ENCODE data around the gene BID. TPM values are rescaled to one million over a fixed set of nuclear protein-coding genes. Genes with fewer than 3 reads are reported as not detected.

Gene BID
- total RNA-seq, 1 experiment from 2014 or later = 58.2 TPM

DNA sequence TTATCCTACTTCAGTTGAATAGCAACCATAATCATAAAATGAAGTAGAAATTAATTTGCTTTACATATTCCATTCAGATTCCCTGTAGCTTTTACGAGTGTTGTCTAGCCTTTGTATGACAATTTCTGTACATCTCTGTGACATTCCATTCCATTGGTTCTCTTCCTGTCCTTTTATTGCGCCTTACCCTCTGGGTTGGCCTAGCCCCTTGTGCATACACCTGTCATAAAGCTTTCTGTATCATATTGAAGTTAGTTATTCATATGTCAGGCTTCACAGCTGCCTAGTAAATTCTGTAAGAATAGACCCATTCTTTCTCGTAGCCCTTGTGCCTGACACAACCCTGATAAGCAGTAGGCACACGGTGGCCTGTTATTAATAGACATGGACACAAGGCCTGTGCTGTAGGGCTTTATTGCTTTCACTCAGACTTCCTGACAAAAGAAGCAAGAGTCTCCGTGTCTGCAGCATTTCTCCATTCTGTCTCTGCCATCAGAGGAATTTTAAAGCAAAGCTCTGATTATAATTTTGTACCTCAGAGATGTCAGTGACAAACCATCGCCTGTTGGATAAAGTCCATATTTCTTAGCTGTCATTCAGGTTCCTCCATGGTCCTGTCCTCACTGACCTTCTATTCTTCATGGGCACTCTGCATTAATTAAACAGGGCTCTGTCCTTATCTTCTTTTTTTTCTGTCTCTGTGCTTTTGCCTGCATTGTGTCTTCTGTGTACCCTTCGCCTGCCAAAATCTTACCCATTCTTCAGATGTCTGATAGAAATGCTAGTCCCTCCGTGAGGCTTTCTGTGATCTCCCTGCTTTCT, 49.4 kb downstream of the BID start:
- no peak overlapping the region for H3K4me3 ChIP-seq (replicated peaks in 1 of 2; ENCODE audit: low read depth in 1 of 2, low read length in 2 of 2)
- no TSS peak for BruUV-seq (replicated peaks)
- H3K9me3 ChIP-seq (ENCODE audit: control insufficient read depth in 1 of 2, insufficient read depth in 1 of 2, low read depth in 1 of 2, low read length in 2 of 2) = no peaks in the 10 kb centered on the region
- TF ChIP-seq, protein P1, sequence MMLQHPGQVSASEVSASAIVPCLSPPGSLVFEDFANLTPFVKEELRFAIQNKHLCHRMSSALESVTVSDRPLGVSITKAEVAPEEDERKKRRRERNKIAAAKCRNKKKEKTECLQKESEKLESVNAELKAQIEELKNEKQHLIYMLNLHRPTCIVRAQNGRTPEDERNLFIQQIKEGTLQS (IDR thresholded peaks at IDR 0.05) = no peak
- TF ChIP-seq, protein P2, sequence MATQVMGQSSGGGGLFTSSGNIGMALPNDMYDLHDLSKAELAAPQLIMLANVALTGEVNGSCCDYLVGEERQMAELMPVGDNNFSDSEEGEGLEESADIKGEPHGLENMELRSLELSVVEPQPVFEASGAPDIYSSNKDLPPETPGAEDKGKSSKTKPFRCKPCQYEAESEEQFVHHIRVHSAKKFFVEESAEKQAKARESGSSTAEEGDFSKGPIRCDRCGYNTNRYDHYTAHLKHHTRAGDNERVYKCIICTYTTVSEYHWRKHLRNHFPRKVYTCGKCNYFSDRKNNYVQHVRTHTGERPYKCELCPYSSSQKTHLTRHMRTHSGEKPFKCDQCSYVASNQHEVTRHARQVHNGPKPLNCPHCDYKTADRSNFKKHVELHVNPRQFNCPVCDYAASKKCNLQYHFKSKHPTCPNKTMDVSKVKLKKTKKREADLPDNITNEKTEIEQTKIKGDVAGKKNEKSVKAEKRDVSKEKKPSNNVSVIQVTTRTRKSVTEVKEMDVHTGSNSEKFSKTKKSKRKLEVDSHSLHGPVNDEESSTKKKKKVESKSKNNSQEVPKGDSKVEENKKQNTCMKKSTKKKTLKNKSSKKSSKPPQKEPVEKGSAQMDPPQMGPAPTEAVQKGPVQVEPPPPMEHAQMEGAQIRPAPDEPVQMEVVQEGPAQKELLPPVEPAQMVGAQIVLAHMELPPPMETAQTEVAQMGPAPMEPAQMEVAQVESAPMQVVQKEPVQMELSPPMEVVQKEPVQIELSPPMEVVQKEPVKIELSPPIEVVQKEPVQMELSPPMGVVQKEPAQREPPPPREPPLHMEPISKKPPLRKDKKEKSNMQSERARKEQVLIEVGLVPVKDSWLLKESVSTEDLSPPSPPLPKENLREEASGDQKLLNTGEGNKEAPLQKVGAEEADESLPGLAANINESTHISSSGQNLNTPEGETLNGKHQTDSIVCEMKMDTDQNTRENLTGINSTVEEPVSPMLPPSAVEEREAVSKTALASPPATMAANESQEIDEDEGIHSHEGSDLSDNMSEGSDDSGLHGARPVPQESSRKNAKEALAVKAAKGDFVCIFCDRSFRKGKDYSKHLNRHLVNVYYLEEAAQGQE (IDR thresholded peaks at IDR 0.05; ENCODE audit: low read depth) = no peak
- ATAC-seq = no peak
- no peak overlapping the region for H3K9ac ChIP-seq (ENCODE audit: low read length)
- no peak overlapping the region for H3K4me2 ChIP-seq (ENCODE audit: low read length)
- no peaks in the 10 kb centered on the region for H4K20me1 ChIP-seq (ENCODE audit: insufficient read depth)
- RAD21 ChIA-PET (ENCODE audit: low non-redundant PET in 1 of 2, low total read pairs in 2 of 2, uncharacterized antibody in 2 of 2, unreplicated experiment in 2 of 2) = no interaction called here
- no peak for DNase-seq (ENCODE audit: low read depth, low spot score)
- H3K27ac ChIP-seq (ENCODE audit: low read depth, low read length) = no peak overlapping the region
- no peak overlapping the region for H2AFZ ChIP-seq (ENCODE audit: low read depth, low read length, poor library complexity, severe bottlenecking)
- intact Hi-C loops (cut with micrococcal nuclease) = no loop called here
- no peaks in the 10 kb centered on the region for H3K27me3 ChIP-seq (ENCODE audit: insufficient read depth, low read length)
- H3K9me2 ChIP-seq (ENCODE audit: insufficient read depth) = no peaks in the 10 kb centered on the region
- CTCF ChIA-PET = no interaction called here
- H3K79me2 ChIP-seq (ENCODE audit: insufficient read depth, low read length) = no peaks in the 10 kb centered on the region
- POLR2A ChIA-PET = no interaction called here
- no peaks in the 10 kb centered on the region for H3K4me1 ChIP-seq (ENCODE audit: control insufficient read depth in 1 of 2, insufficient read depth in 2 of 2, low read length in 2 of 2)
- H3K36me3 ChIP-seq (ENCODE audit: control insufficient read depth in 1 of 2, insufficient read depth in 2 of 2, low read length in 2 of 2) = peaks cover 4 to 8% of the 10 kb centered on the region in 2 experiments; a peak in 3 of 4 replicates

DNA sequence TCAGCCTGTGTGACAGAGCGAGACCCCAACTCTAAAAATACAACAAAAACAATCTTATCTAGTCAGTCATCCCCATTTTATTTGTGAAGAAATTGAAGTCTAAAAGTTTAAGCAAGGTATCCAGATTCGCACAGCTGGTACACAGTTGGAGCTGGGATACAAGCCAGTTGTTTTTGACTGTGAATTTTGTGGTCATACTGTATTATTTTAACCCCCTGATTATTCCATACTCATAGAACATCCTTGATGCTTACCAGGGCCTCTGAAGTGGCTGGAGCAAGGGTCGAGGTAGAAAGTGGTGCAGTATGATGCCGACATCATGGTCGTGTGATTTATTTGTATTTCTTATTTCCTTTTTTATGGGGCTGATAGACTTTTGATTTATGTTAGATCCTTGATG, 50.0 kb downstream of the BID start:
- H2AFZ ChIP-seq (ENCODE audit: low read depth, low read length, poor library complexity, severe bottlenecking) = no peak overlapping the region
- no peaks in the 10 kb centered on the region for H3K9me2 ChIP-seq (ENCODE audit: insufficient read depth)
- ChIA-PET RAD21 (ENCODE audit: low non-redundant PET in 1 of 2, low total read pairs in 2 of 2, uncharacterized antibody in 2 of 2, unreplicated experiment in 2 of 2) (no interaction called here), CTCF (no interaction called here), POLR2A (no interaction called here)
- no peaks in the 10 kb centered on the region for H3K27me3 ChIP-seq (ENCODE audit: insufficient read depth, low read length)
- H3K36me3 ChIP-seq (ENCODE audit: control insufficient read depth in 1 of 2, insufficient read depth in 2 of 2, low read length in 2 of 2) = peaks cover 4 to 7% of the 10 kb centered on the region in 2 experiments; a peak in 2 of 4 replicates
- no peak overlapping the region for H3K27ac ChIP-seq (ENCODE audit: low read depth, low read length)
- intact Hi-C loops (cut with micrococcal nuclease) = no loop called here
- no peaks in the 10 kb centered on the region for H3K9me3 ChIP-seq (ENCODE audit: control insufficient read depth in 1 of 2, insufficient read depth in 1 of 2, low read depth in 1 of 2, low read length in 2 of 2)
- H3K79me2 ChIP-seq (ENCODE audit: insufficient read depth, low read length) = no peaks in the 10 kb centered on the region
- no peaks in the 10 kb centered on the region for H4K20me1 ChIP-seq (ENCODE audit: insufficient read depth)
- no peak overlapping the region for H3K4me2 ChIP-seq (ENCODE audit: low read length)
- BruUV-seq (replicated peaks) = no TSS peak
- H3K4me1 ChIP-seq (ENCODE audit: control insufficient read depth in 1 of 2, insufficient read depth in 2 of 2, low read length in 2 of 2) = no peaks in the 10 kb centered on the region
- ATAC-seq (no peak), DNase-seq (ENCODE audit: low read depth, low spot score) (no peak)
- H3K9ac ChIP-seq (ENCODE audit: low read length) = no peak overlapping the region
- TF ChIP-seq, protein P1 (IDR thresholded peaks at IDR 0.05) = no peak
- TF ChIP-seq CBX3 (IDR thresholded peaks at IDR 0.05; ENCODE audit: low read depth) (no peak), POLR2AphosphoS5 (IDR thresholded peaks at IDR 0.05; ENCODE audit: low read depth, low read length) (no peak), ZFX (IDR thresholded peaks at IDR 0.05) (no peak), SP1 (IDR thresholded peaks at IDR 0.05; ENCODE audit: low read depth) (no peak), CEBPB (IDR thresholded peaks at IDR 0.05; ENCODE audit: low read depth) (no peak), POLR2A (IDR thresholded peaks at IDR 0.05; ENCODE audit: borderline replicate concordance, extremely low read depth, insufficient read depth, insufficient read length) (no peak), TCF7L2 (IDR thresholded peaks at IDR 0.05; ENCODE audit: borderline replicate concordance, extremely low read depth, insufficient read depth, insufficient read length) (no peak), RAD21 (IDR thresholded peaks at IDR 0.05; ENCODE audit: low read depth) (no peak)
- TF ChIP-seq, protein P3, sequence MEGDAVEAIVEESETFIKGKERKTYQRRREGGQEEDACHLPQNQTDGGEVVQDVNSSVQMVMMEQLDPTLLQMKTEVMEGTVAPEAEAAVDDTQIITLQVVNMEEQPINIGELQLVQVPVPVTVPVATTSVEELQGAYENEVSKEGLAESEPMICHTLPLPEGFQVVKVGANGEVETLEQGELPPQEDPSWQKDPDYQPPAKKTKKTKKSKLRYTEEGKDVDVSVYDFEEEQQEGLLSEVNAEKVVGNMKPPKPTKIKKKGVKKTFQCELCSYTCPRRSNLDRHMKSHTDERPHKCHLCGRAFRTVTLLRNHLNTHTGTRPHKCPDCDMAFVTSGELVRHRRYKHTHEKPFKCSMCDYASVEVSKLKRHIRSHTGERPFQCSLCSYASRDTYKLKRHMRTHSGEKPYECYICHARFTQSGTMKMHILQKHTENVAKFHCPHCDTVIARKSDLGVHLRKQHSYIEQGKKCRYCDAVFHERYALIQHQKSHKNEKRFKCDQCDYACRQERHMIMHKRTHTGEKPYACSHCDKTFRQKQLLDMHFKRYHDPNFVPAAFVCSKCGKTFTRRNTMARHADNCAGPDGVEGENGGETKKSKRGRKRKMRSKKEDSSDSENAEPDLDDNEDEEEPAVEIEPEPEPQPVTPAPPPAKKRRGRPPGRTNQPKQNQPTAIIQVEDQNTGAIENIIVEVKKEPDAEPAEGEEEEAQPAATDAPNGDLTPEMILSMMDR (IDR thresholded peaks at IDR 0.05 in 2 of 3, conservative IDR thresholded peaks at IDR 0.05 in 1 of 3; ENCODE audit: borderline replicate concordance in 1 of 3, insufficient read depth in 1 of 3, low read depth in 2 of 3, low read length in 2 of 3) = no peak
- no peak overlapping the region for H3K4me3 ChIP-seq (replicated peaks in 1 of 2; ENCODE audit: low read depth in 1 of 2, low read length in 2 of 2)
